Ovary (tissue), 3 donors: ENCODE measurements around the gene WNT6.

ENCODE experiments used
- POLR2A ChIP-seq: fragments of 450-650 bp; IDR thresholded peaks from one replicate; pipeline ENCODE4 v1.6.1; 2017; ENCODE audit warnings: antibody characterized with exemption, mild to moderate bottlenecking, moderate library complexity
- TF ChIP-seq, protein P1 (sequence below), 3 donors: fragments of 450-650 bp in 2 of 3; fragments of 200-600 bp in 1 of 3; IDR thresholded peaks; one replicate each; pipeline versions ENCODE4 v1.5.1 to v1.8.0; 2016 to 2022; ENCODE audit warnings: antibody characterized with exemption in 3 of 3, mild to moderate bottlenecking in 1 of 3
- donor health status: DM: no; HTN: no; CAD: no.

DNA sequence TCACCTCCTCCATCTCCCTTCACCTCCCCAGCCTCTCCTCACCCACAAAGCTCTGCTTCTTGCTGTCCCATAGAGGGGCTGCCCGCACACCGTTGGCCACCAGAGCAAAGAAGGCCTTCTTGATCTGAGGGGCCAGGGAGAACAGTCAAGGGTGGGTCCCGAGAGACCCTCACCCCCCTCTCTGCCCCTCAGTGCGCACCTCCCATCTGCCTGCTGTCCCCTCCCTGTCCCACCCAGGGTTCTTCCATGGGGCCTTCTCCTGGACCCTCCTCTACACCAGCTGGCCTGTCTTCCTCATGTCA, 31.2 kb upstream of the WNT6 start:
- TF ChIP-seq, protein P1, sequence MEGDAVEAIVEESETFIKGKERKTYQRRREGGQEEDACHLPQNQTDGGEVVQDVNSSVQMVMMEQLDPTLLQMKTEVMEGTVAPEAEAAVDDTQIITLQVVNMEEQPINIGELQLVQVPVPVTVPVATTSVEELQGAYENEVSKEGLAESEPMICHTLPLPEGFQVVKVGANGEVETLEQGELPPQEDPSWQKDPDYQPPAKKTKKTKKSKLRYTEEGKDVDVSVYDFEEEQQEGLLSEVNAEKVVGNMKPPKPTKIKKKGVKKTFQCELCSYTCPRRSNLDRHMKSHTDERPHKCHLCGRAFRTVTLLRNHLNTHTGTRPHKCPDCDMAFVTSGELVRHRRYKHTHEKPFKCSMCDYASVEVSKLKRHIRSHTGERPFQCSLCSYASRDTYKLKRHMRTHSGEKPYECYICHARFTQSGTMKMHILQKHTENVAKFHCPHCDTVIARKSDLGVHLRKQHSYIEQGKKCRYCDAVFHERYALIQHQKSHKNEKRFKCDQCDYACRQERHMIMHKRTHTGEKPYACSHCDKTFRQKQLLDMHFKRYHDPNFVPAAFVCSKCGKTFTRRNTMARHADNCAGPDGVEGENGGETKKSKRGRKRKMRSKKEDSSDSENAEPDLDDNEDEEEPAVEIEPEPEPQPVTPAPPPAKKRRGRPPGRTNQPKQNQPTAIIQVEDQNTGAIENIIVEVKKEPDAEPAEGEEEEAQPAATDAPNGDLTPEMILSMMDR (IDR thresholded peaks at IDR 0.05): no peak
- TF ChIP-seq POLR2A: no peak
